OCI-M1 (cell line): ENCODE results near the gene LRMDA.
"Not testable (repeated sequence)": the region's sequence is repeated elsewhere in the genome, so short reads cannot be mapped to it uniquely, and the experiment has no call there.

ENCODE experiments used
- DNase-seq: peaks from one replicate; lab custom pipeline; 2025; lab: John Stamatoyannopoulos, UW

LRMDA gene

GRCh38 chr10:75746356-75746755 is 314.9 kb downstream of the LRMDA start:
- DNase-seq: no peak

GRCh38 chr10:75750093-75750875 is 318.9 kb downstream of the LRMDA start:
- DNase-seq: not testable (repeated sequence)

GRCh38 chr10:75751232-75751631 is 319.8 kb downstream of the LRMDA start:
- DNase-seq: no peak

- no peak for DNase-seq
Measured at GRCh38 chr10:75753621-75754020, 322.2 kb downstream of the LRMDA start.

- no peak for DNase-seq
Measured at GRCh38 chr10:75754096-75754831, 322.8 kb downstream of the LRMDA start.

GRCh38 chr10:75755528-75755927 is 324.1 kb downstream of the LRMDA start:
- no peak for DNase-seq

- no peak for DNase-seq
Measured at GRCh38 chr10:75761289-75761688, 329.9 kb downstream of the LRMDA start.

GRCh38 chr10:75762431-75762802 is 331.0 kb downstream of the LRMDA start:
- DNase-seq: no peak

GRCh38 chr10:75763652-75764051 is 332.2 kb downstream of the LRMDA start:
- no peak for DNase-seq

- no peak for DNase-seq
Measured at GRCh38 chr10:75764974-75765788, 333.8 kb downstream of the LRMDA start.

- no peak for DNase-seq
Measured at GRCh38 chr10:75765789-75766096, 334.3 kb downstream of the LRMDA start.

GRCh38 chr10:75766106-75766505 is 334.7 kb downstream of the LRMDA start:
- DNase-seq: no peak

- not testable (repeated sequence) for DNase-seq
Measured at GRCh38 chr10:75766752-75767151, 335.3 kb downstream of the LRMDA start.

GRCh38 chr10:75770626-75771081 is 339.2 kb downstream of the LRMDA start:
- no peak for DNase-seq

GRCh38 chr10:75771606-75772005 is 340.2 kb downstream of the LRMDA start:
- DNase-seq: no peak

GRCh38 chr10:75772153-75772887 is 340.9 kb downstream of the LRMDA start:
- peak; percentile 90 for DNase-seq

GRCh38 chr10:75773231-75773780 is 341.9 kb downstream of the LRMDA start:
- no peak for DNase-seq

GRCh38 chr10:75773813-75774782 is 342.7 kb downstream of the LRMDA start:
- DNase-seq: no peak

- DNase-seq: peak; percentile 55
Measured at GRCh38 chr10:75774783-75775490, 343.5 kb downstream of the LRMDA start.
